LNCaP clone FGC (cell line): ENCODE results near the gene RAB40C.

Experiments
- DNase-seq: peaks from one replicate; pipeline ENCODE4 v3.0.0-alpha.2; 2011; ENCODE audit warnings: low read depth
- H3K4me3 ChIP-seq: 2 replicates; pipeline ENCODE4 v1.5.1; 2011; ENCODE audit warnings: mild to moderate bottlenecking, low read depth, low read length, control low read depth
- CTCF ChIP-seq: IDR thresholded peaks from 2 replicates; pipeline ENCODE4 v1.5.1; 2012; ENCODE audit warnings: mild to moderate bottlenecking; ENCODE audit not compliant: control insufficient read depth, insufficient read depth; ENCODE audit errors: extremely low read depth

The RAB40C gene

GRCh38 chr16:641326-642188, 51.7 kb downstream of the RAB40C start, which contains the start of gene MCRIP2:
MCRIP2 (plus strand) TSS chr16:641828; CDS start chr16:641992, 164 bp downstream.
- peak within 1 kb of the TSS; percentile 91 for H3K4me3 ChIP-seq
- TF ChIP-seq CTCF = no peak
- no peak for DNase-seq

DNA sequence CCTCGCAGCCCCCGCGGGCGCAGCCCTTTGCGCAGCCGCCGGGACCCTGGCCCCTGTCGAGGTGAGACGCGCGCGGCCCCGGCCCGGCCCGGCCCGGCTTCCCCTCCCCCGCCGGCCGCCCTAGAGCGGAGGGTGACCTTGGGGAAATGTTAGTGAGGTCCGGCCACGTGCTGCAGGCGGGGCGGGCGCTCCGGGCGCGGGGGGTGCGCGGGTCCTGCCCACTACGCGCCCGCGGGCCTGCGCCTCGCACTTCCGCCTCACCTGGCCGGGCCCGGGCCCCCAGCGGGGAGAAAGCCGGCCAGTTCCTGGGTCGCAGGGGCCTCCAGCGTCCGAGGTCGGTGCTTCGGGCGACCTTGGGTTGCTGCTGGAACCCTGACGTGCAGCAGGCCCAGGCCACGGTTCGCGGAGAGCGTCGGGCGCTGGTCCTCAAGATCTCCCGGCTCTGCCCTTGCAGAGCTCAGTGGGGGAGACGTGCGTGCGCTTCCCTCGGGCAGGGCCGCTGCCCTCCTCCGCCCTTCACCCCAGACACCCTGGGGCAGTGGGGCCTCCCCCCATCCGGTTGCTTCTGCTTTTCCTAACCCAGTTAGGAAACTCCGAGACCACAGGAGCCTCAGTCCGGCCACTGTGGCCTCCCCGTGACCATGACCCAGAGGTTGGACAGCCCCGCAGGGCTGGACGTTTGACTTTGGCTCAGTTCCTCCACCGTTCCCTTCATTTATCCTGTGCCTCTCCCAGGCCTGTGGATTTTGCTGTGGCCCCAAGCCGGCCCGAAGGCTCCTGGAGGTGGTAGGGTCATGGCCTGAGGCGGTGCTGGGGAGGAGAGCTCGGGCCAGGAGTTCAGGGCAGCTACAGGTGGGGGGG, 52.6 kb downstream of the RAB40C start:
- no peak for TF ChIP-seq CTCF
- no peak for DNase-seq
- H3K4me3 ChIP-seq = peak overlapping the region; percentile 91

DNA sequence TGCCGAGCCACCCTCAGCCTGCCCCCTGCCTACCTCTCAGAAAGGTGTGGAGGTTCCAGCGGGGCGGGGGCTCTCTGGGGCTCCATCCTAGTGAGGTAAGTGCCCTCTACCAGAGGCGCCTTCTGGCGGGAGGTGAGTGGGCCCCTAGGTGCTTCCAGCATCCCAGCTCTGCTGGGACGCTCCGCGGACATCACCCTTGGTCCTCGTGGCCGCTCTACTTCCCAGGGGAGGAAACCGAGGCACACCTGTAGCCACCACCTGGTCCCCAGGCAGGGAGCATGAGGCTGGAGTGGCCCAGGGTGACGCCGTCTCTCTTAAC, 53.1 kb downstream of the RAB40C start:
- peak overlapping the region; percentile 91 for H3K4me3 ChIP-seq

DNA sequence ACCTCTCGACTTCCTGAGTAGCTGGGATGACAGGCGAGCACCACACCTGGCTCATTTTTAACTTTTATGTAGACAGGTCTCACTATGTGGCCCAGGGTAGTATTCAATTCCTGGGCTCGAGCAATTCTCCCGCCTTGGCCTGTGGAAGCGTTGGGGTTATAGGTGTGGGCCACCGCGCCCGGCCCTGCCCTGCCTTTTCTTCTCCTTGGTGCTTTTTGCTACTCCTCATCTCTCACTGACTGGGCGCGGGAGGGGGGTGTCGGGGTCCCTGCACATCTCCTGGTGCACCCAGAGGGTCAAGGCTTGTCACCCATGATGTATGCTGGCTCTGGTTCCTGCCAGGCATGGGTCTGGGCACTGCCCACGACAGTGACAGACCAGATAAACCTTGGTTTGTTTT, 54.7 kb downstream of the RAB40C start:
- no peak for TF ChIP-seq CTCF
- H3K4me3 ChIP-seq = no peak overlapping the region
- DNase-seq = no peak

More for the DNA sequence above, 53.1 kb downstream of the RAB40C start:
- no peak for DNase-seq
- TF ChIP-seq CTCF = no peak

DNA sequence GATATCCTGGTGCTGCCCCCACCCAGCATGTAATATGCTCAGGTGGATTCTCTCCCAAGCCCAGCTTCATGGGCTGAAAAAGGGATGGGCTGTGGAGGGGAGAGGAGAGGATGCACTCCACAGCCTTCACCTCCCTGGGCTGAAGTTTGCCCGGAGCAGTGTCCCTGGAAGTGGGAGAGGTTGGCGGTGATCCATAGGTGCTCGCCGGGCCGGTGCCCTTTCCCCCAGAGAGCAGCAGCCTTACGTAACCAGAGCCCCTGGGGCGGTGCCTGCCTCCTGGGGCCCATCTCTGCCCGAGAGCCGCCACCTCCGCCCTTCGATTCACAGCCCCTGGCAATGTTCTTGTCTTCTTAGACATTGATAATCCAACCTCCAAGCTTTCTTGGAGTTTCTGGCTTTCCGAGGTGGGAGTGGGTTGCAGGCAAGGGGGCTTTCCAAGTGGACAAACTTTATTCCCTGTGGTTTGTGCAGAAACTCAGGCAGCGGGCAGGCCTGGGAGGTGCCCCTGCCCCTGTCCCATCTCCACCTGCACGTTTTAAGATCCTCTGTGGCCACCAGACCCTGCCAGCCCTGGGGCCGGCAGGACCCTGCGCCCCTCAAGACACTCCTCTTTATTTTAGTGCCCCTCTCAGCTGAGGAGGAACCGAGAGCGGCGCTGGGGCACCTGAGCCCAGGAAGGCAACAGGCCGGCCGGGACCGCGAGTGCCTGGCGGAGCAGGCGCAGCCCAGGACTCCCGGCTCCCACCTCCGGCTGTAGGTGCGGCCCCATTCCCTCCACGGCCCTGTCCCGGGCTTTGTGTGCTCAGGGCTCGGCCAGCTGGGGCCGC, 56.2 kb downstream of the RAB40C start:
- no peak for TF ChIP-seq CTCF
- no peak overlapping the region for H3K4me3 ChIP-seq
- DNase-seq = no peak

- no peak overlapping the region for H3K4me3 ChIP-seq
- TF ChIP-seq CTCF = no peak
- DNase-seq = no peak
Measured at GRCh38 chr16:646679-647172, 56.9 kb downstream of the RAB40C start.
